ENCODE measurements around the gene F2RL3. TPM values are rescaled to one million over a fixed set of nuclear protein-coding genes. Genes with fewer than 3 reads are reported as not detected.
A peak's percentile ranks its signal among the peaks of the same experiment; 100 is the strongest.

The F2RL3 gene
- total and polyA plus RNA-seq, 9 of the 15 experiments (the other 6 are each of a cell fraction or from before 2014, with no cell fraction given), result 1.4 to 27.6 (median 11.9) TPM

- TF ChIP-seq MBD1 (CRISPR knock-in tag; IDR thresholded peaks at IDR 0.05) (no peak), ZBTB17 (CRISPR knock-in tag; IDR thresholded peaks at IDR 0.05) (peak; percentile 90), ZNF551 (CRISPR knock-in tag; IDR thresholded peaks at IDR 0.05) (no peak), YBX1 (IDR thresholded peaks at IDR 0.05) (no peak), PATZ1 (CRISPR knock-in tag; IDR thresholded peaks at IDR 0.05; ENCODE audit: borderline replicate concordance) (peak; percentile 66; the same call in 1 of the 2 replicates), FOXA1 (IDR thresholded peaks at IDR 0.05; ENCODE audit: borderline replicate concordance) (no peak), NR1H2 (CRISPR knock-in tag; IDR thresholded peaks at IDR 0.05) (no peak), BRD4 (IDR thresholded peaks at IDR 0.05) (no peak), NR3C1 (CRISPR knock-in tag; IDR thresholded peaks at IDR 0.05) (no peak), ZNF184 (CRISPR knock-in tag; IDR thresholded peaks at IDR 0.05) (no peak), L3MBTL2 (IDR thresholded peaks at IDR 0.05) (peak; percentile 31; the same call in 1 of the 2 replicates), RBM14 (IDR thresholded peaks at IDR 0.05; ENCODE audit: borderline replicate concordance, insufficient read depth, low read depth, low read length) (no peak), ZNF57 (CRISPR knock-in tag; IDR thresholded peaks at IDR 0.05) (no peak), ARNT (IDR thresholded peaks at IDR 0.05) (no peak), ASH1L (IDR thresholded peaks at IDR 0.05; ENCODE audit: borderline replicate concordance, low read depth, partially characterized antibody) (no peak), ZNF121 (CRISPR knock-in tag; conservative IDR thresholded peaks at IDR 0.05) (no peak), CREB3L1 (IDR thresholded peaks at IDR 0.05; ENCODE audit: borderline replicate concordance, low read depth) (no peak), HDAC8 (tag; IDR thresholded peaks at IDR 0.05) (no peak; the same call in 1 of the 2 replicates), TCF7 (IDR thresholded peaks at IDR 0.05; ENCODE audit: borderline replicate concordance) (no peak)
These were observed 1.2 kb upstream of the F2RL3 start (continued) for GRCh38 chr19:16887353-16888265.
